Measurements from ENCODE around the gene RNASE12. TPM values are rescaled to one million over a fixed set of nuclear protein-coding genes. Genes with fewer than 3 reads are reported as not detected.

Gene RNASE12
- total and polyA plus RNA-seq, 9 of the 15 experiments (the other 6 are each of a cell fraction or from before 2014, with no cell fraction given), result 0.24 TPM; not detected in 8

DNA sequence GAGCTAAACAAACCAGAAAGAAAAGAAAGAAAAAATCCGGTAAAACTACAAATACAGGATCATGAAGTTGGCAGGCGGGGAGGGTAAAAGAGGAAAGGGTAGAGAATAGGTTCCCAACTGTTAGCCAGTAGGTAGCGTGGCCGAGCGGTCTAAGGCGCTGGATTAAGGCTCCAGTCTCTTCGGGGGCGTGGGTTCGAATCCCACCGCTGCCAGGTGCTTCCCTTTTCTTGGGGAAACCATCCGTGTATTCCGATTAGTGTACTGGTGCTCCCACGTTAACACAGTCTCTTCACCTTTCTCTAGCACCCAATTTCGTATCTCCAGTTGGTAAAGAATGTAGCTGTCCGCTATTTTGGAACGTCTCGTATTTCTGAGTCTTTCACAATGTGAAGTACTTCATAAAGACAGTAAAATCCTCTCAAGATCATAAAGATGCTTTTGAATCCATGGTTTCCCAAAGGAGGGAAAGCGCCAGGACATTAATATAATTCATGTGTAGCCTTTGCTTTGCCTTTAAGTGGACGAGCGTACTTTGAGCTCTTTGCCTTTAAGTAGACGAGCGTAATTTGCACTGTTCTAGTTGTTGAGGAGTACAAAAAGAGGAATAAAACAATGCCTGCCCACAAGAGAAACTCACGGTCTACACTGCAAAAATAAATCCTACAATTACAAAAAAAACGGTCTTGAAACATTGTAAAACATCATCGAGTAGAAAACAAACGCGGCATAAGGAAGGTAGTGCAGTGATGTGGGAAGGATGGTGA is 19.0 kb upstream of the RNASE12 start (continued):
- no peak for TF ChIP-seq MEIS2 (IDR thresholded peaks at IDR 0.05; ENCODE audit: partially characterized antibody)
- TF ChIP-seq POLR2A (conservative IDR thresholded peaks at IDR 0.05), result no peak
- no peak for TF ChIP-seq HDAC2 (IDR thresholded peaks at IDR 0.05)
- TF ChIP-seq GABPB1 (CRISPR knock-in tag; IDR thresholded peaks at IDR 0.05), result no peak
- TF ChIP-seq STAG1 (CRISPR knock-in tag; IDR thresholded peaks at IDR 0.05; ENCODE audit: borderline replicate concordance), result no peak
- TF ChIP-seq ZNF79 (CRISPR knock-in tag; IDR thresholded peaks at IDR 0.05; ENCODE audit: low read depth), result no peak
- no peak for TF ChIP-seq SUPT5H (IDR thresholded peaks at IDR 0.05)
- TF ChIP-seq KAT8 (IDR thresholded peaks at IDR 0.05; ENCODE audit: low read depth), result no peak
- no peak for TF ChIP-seq RUNX1 (IDR thresholded peaks at IDR 0.05; ENCODE audit: low read depth)
- TF ChIP-seq HSF4 (CRISPR knock-in tag; IDR thresholded peaks at IDR 0.05; ENCODE audit: borderline replicate concordance), result no peak
- no peak for TF ChIP-seq HLTF (IDR thresholded peaks at IDR 0.05)
- TF ChIP-seq, protein P1, sequence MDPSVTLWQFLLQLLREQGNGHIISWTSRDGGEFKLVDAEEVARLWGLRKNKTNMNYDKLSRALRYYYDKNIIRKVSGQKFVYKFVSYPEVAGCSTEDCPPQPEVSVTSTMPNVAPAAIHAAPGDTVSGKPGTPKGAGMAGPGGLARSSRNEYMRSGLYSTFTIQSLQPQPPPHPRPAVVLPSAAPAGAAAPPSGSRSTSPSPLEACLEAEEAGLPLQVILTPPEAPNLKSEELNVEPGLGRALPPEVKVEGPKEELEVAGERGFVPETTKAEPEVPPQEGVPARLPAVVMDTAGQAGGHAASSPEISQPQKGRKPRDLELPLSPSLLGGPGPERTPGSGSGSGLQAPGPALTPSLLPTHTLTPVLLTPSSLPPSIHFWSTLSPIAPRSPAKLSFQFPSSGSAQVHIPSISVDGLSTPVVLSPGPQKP (CRISPR knock-in tag; IDR thresholded peaks at IDR 0.05), result no peak
- peak; percentile 47; the same call in 1 of the 2 replicates for TF ChIP-seq CTBP1 (IDR thresholded peaks at IDR 0.05; ENCODE audit: borderline replicate concordance)
- TF ChIP-seq SRSF9 (IDR thresholded peaks at IDR 0.05; ENCODE audit: borderline replicate concordance, low read depth, low read length), result no peak
- no peak for TF ChIP-seq EGR1 (conservative IDR thresholded peaks at IDR 0.05)
- no peak for TF ChIP-seq ETS2 (tag; IDR thresholded peaks at IDR 0.05; ENCODE audit: borderline replicate concordance, poor library complexity, severe bottlenecking)
- 0 out of 2 replicates have a peak, but pooled peaks have one; percentile 29 for TF ChIP-seq ELF4 (CRISPR knock-in tag; IDR thresholded peaks at IDR 0.05)
- TF ChIP-seq, protein P2, sequence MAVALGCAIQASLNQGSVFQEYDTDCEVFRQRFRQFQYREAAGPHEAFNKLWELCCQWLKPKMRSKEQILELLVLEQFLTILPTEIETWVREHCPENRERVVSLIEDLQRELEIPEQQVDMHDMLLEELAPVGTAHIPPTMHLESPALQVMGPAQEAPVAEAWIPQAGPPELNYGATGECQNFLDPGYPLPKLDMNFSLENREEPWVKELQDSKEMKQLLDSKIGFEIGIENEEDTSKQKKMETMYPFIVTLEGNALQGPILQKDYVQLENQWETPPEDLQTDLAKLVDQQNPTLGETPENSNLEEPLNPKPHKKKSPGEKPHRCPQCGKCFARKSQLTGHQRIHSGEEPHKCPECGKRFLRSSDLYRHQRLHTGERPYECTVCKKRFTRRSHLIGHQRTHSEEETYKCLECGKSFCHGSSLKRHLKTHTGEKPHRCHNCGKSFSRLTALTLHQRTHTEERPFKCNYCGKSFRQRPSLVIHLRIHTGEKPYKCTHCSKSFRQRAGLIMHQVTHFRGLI (CRISPR knock-in tag; IDR thresholded peaks at IDR 0.05), result no peak
- no peak for TF ChIP-seq ELF2 (CRISPR knock-in tag; IDR thresholded peaks at IDR 0.05)
- no peak for TF ChIP-seq HMG20B (CRISPR knock-in tag; IDR thresholded peaks at IDR 0.05)
- no peak for TF ChIP-seq TARDBP (IDR thresholded peaks at IDR 0.05)
- TF ChIP-seq, protein P3, sequence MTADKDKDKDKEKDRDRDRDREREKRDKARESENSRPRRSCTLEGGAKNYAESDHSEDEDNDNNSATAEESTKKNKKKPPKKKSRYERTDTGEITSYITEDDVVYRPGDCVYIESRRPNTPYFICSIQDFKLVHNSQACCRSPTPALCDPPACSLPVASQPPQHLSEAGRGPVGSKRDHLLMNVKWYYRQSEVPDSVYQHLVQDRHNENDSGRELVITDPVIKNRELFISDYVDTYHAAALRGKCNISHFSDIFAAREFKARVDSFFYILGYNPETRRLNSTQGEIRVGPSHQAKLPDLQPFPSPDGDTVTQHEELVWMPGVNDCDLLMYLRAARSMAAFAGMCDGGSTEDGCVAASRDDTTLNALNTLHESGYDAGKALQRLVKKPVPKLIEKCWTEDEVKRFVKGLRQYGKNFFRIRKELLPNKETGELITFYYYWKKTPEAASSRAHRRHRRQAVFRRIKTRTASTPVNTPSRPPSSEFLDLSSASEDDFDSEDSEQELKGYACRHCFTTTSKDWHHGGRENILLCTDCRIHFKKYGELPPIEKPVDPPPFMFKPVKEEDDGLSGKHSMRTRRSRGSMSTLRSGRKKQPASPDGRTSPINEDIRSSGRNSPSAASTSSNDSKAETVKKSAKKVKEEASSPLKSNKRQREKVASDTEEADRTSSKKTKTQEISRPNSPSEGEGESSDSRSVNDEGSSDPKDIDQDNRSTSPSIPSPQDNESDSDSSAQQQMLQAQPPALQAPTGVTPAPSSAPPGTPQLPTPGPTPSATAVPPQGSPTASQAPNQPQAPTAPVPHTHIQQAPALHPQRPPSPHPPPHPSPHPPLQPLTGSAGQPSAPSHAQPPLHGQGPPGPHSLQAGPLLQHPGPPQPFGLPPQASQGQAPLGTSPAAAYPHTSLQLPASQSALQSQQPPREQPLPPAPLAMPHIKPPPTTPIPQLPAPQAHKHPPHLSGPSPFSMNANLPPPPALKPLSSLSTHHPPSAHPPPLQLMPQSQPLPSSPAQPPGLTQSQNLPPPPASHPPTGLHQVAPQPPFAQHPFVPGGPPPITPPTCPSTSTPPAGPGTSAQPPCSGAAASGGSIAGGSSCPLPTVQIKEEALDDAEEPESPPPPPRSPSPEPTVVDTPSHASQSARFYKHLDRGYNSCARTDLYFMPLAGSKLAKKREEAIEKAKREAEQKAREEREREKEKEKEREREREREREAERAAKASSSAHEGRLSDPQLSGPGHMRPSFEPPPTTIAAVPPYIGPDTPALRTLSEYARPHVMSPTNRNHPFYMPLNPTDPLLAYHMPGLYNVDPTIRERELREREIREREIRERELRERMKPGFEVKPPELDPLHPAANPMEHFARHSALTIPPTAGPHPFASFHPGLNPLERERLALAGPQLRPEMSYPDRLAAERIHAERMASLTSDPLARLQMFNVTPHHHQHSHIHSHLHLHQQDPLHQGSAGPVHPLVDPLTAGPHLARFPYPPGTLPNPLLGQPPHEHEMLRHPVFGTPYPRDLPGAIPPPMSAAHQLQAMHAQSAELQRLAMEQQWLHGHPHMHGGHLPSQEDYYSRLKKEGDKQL (CRISPR knock-in tag; IDR thresholded peaks at IDR 0.05; ENCODE audit: borderline replicate concordance), result no peak
- TF ChIP-seq KDM2B (CRISPR knock-in tag; IDR thresholded peaks at IDR 0.05), result no peak
- no peak for TF ChIP-seq NCOR1 (IDR thresholded peaks at IDR 0.05)

Data from K562 (cell line).